SK-N-SH (cell line): ENCODE data around the gene DCAF5. TPM values are rescaled to one million over a fixed set of nuclear protein-coding genes. Genes with fewer than 3 reads are reported as not detected.
A peak's percentile ranks its signal among the peaks of the same experiment; 100 is the strongest.
"Not testable (repeated sequence)": the region's sequence is repeated elsewhere in the genome, so short reads cannot be mapped to it uniquely, and the experiment has no call there.

Source experiments
- CTCF ChIA-PET: fragments of 300-600, 350-600 bp; formaldehyde crosslinking; extraction: SDS; loops from one replicate; lab custom pipeline; 2021; lab: Yijun Ruan, JAX
- POLR2A ChIA-PET: fragments of 350-600 bp; sonication (Branson Sonifier 250); formaldehyde crosslinking; extraction: SDS; loops from one replicate; lab custom pipeline; 2020; ENCODE audit warnings: antibody characterized with exemption, inconsistent platforms; lab: Yijun Ruan, JAX
- DNase-seq: peaks from one replicate; pipeline ENCODE4 v3.0.0; 2012
- H2AFZ ChIP-seq: fragments of 200-600 bp; sonication (generic); 2 replicates; pipeline ENCODE4 v1.8.1; 2016; ENCODE audit warnings: antibody characterized with exemption, mild to moderate bottlenecking, low read depth
- H3F3A ChIP-seq: fragments of 200-600 bp; sonication (generic); replicated peaks from 2 replicates; pipeline ENCODE3; 2016; ENCODE audit warnings: antibody characterized with exemption, mild to moderate bottlenecking; ENCODE audit not compliant: insufficient read depth
- H3K27ac ChIP-seq, 2 experiments: fragments of 200-500 bp in 1 of 2; fragments of 200-600 bp in 1 of 2; sonication (Bioruptor generic) in 1 of 2; sonication (generic), shearing (Covaris generic) in 1 of 2; 2 replicates each; pipeline versions ENCODE4 v1.5.1 to v1.6.1; 2014 to 2016; ENCODE audit warnings: low read depth in 2 of 2, inconsistent platforms in 1 of 2, low read length in 1 of 2, mild to moderate bottlenecking in 1 of 2, mixed read lengths in 1 of 2
- H3K27me3 ChIP-seq: fragments of 200-600 bp; sonication (generic), shearing (Covaris generic); 2 replicates; pipeline ENCODE4 v1.6.1; 2016; ENCODE audit warnings: mixed run types; ENCODE audit not compliant: insufficient read depth
- H3K36me3 ChIP-seq, 2 experiments: fragments of 200-500 bp in 1 of 2; fragments of 200-600 bp in 1 of 2; sonication (Bioruptor generic) in 1 of 2; sonication (generic) in 1 of 2; replicated peaks in 1 of 2; 2 replicates each; pipeline versions ENCODE3 to v1.5.1; 2014 to 2016; ENCODE audit warnings: low read length in 1 of 2, mild to moderate bottlenecking in 1 of 2; ENCODE audit not compliant: insufficient read depth in 2 of 2, control insufficient read depth in 1 of 2
- H3K4me1 ChIP-seq, 2 experiments: fragments of 200-500 bp in 1 of 2; fragments of 200-600 bp in 1 of 2; sonication (Bioruptor generic) in 1 of 2; sonication (generic), shearing (Covaris generic) in 1 of 2; 2 replicates each; pipeline versions ENCODE4 v1.5.1 to v1.6.1; 2014 to 2016; ENCODE audit warnings: low read depth in 1 of 2, low read length in 1 of 2, mixed run types in 1 of 2; ENCODE audit not compliant: insufficient read depth in 2 of 2, control insufficient read depth in 1 of 2
- H3K4me2 ChIP-seq: fragments of 200-600 bp; sonication (generic), shearing (Covaris generic); 2 replicates; pipeline ENCODE4 v1.6.1; 2017; ENCODE audit warnings: mixed run types
- H3K4me3 ChIP-seq, 2 experiments: fragments of 200-500 bp in 1 of 2; fragments of 200-600 bp in 1 of 2; sonication (Bioruptor generic) in 1 of 2; sonication (generic), shearing (Covaris generic) in 1 of 2; 2 replicates each; pipeline versions ENCODE4 v1.5.1 to v1.8.1; 2014 to 2016; ENCODE audit warnings: low read depth in 2 of 2, inconsistent platforms in 1 of 2, low read length in 1 of 2, mild to moderate bottlenecking in 1 of 2, mixed read lengths in 1 of 2, moderate library complexity in 1 of 2
- H3K79me2 ChIP-seq: fragments of 200-600 bp; sonication (generic); 2 replicates; pipeline ENCODE4 v1.8.1; 2017; ENCODE audit warnings: mild to moderate bottlenecking; ENCODE audit not compliant: insufficient read depth
- H3K9ac ChIP-seq: fragments of 200-600 bp; sonication (generic); 2 replicates; pipeline ENCODE4 v1.6.1; 2017; ENCODE audit warnings: mixed run types
- H3K9me2 ChIP-seq: fragments of 200-600 bp; sonication (generic); 2 replicates; pipeline ENCODE4 v1.6.1; 2017; ENCODE audit warnings: mixed run types
- H3K9me3 ChIP-seq: fragments of 200-600 bp; sonication (generic); 2 replicates; pipeline ENCODE4 v1.6.1; 2017; ENCODE audit warnings: mixed run types, mild to moderate bottlenecking, moderate library complexity
- H4K20me1 ChIP-seq: fragments of 200-600 bp; sonication (generic); 2 replicates; pipeline ENCODE4 v1.6.1; 2017; ENCODE audit warnings: mild to moderate bottlenecking, mixed run types; ENCODE audit not compliant: insufficient read depth
- FOSL2 ChIP-seq: IDR thresholded peaks from 2 replicates; pipeline ENCODE4 v1.4.0; 2012; ENCODE audit warnings: low read depth, mild to moderate bottlenecking, moderate library complexity, borderline replicate concordance
- JUND ChIP-seq: IDR thresholded peaks from 2 replicates; pipeline ENCODE4 v1.4.0; 2012
- NFIC ChIP-seq: IDR thresholded peaks from 2 replicates; pipeline ENCODE4 v1.4.0; 2012; ENCODE audit warnings: borderline replicate concordance
- NRF1 ChIP-seq: IDR thresholded peaks from 2 replicates; pipeline ENCODE4 v1.6.1; 2012; ENCODE audit warnings: low read depth, mild to moderate bottlenecking, low read length
- TCF12 ChIP-seq: IDR thresholded peaks from 2 replicates; pipeline ENCODE4 v1.4.0; 2012
- WGBS: methylation state at CpG from one replicate; pipeline ENCODE4 v1.1.6; 2017; ENCODE audit warnings: low lambda C conversion rate; 5-methylcytosine and 5-hydroxymethylcytosine counted together
- polyA plus RNA-seq, 3 experiments: library from polyadenylated mRNA; depleted of rRNA; stranded (reverse); fragments of >200 nt; gene quantifications; 2 replicates each; pipeline ENCODE4 v1.2.3, GENCODE V29; 2012
- TF ChIP-seq, protein P1 (sequence below): fragments of 200-600 bp; sonication (generic); IDR thresholded peaks from 2 replicates; pipeline ENCODE4 v1.6.1; 2017; ENCODE audit warnings: antibody characterized with exemption, mild to moderate bottlenecking, moderate library complexity
- TF ChIP-seq, protein P2 (sequence below): IDR thresholded peaks from 2 replicates; pipeline ENCODE4; 2012
- TF ChIP-seq, protein P3 (sequence below): IDR thresholded peaks from 2 replicates; pipeline ENCODE4 v1.4.0; 2012; ENCODE audit warnings: low read depth

DCAF5 gene
- polyA plus RNA-seq, 1 of the 3 experiments (the other 2 are of a cell fraction): 26.7 TPM

DNA sequence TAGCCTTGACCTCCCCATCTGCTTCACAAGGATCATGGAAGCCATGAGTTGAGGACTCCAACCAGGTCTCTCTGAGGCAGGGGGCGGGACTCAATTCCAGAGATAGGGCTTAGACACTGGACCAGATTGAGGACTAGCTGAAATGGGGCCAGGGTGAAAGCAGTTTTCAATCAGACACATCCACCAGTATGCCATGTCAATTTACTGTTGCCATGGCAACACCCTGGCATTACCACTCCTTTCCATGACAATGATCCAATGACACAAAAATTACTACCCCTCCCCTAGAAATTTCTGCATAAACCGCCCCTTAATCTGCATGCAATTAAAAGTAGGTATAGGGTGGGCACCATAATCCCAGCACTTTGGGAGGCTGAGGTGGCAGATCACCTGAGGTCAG lies 18.6 kb upstream of the DCAF5 start (continued):
- TF ChIP-seq, protein P1, sequence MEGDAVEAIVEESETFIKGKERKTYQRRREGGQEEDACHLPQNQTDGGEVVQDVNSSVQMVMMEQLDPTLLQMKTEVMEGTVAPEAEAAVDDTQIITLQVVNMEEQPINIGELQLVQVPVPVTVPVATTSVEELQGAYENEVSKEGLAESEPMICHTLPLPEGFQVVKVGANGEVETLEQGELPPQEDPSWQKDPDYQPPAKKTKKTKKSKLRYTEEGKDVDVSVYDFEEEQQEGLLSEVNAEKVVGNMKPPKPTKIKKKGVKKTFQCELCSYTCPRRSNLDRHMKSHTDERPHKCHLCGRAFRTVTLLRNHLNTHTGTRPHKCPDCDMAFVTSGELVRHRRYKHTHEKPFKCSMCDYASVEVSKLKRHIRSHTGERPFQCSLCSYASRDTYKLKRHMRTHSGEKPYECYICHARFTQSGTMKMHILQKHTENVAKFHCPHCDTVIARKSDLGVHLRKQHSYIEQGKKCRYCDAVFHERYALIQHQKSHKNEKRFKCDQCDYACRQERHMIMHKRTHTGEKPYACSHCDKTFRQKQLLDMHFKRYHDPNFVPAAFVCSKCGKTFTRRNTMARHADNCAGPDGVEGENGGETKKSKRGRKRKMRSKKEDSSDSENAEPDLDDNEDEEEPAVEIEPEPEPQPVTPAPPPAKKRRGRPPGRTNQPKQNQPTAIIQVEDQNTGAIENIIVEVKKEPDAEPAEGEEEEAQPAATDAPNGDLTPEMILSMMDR: no peak
- no peak for TF ChIP-seq NRF1
- TF ChIP-seq, all 33 proteins: peak for 0

DNA sequence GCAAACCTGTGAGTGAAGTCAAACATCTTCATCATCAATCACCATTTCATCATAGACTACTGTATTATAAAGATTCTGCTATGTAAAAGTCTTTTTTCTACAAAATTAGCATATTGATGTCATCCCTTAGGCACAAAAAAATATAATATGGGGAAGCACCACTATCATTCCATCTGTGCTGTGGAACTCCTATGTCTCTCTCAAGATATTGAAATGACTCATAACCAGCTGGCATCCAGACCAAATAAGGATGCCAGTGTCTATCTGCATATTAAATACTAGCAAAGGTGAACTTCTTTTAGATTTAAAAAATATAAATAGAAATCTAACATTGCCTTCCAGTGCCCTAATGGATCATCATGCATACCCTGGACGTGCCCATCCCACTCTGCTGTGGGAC lies 17.9 kb upstream of the DCAF5 start:
- CTCF ChIA-PET: no interaction called here

DNA sequence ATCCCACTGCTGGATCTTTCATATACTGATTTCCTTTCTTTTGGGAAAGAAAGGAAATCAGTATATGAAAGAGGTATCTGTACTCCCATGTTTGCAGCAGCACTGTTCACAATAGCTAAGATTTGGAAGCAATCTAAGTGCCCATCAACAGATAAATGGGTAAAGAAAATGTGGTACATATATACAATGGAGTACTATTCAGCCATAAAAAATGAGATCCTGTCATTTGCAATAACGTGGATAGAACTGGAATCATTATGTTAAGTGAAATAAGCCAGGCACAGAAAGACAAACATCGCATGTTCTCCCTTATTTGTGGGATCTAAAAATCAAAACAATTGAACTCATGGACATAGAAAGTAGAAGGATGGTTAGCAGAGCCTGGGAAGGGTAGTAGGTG lies 12.9 kb upstream of the DCAF5 start:
- H3K4me2 ChIP-seq, H3K9me2 ChIP-seq, H3K4me1 ChIP-seq, H3K9me3 ChIP-seq, H4K20me1 ChIP-seq, DNase-seq, H2AFZ ChIP-seq, H3K79me2 ChIP-seq, H3K36me3 ChIP-seq, CTCF ChIA-PET, H3K9ac ChIP-seq, H3K27me3 ChIP-seq, H3K27ac ChIP-seq, H3K4me3 ChIP-seq, POLR2A ChIA-PET, H3F3A ChIP-seq: not testable (repeated sequence)
- WGBS: 34% methylated on average over 2 of the region's 2 CpGs

More for the DNA sequence above, 17.9 kb upstream of the DCAF5 start:
- Histone ChIP-seq H3K9me2 (no peaks in the 10 kb centered on the region), H3K27ac (no peak overlapping the region), H3K4me2 (no peak overlapping the region), H3K9ac (no peak overlapping the region), H3F3A (no peaks in the 10 kb centered on the region), H3K4me3 (no peak overlapping the region), H2AFZ (no peak overlapping the region), H3K4me1 (no peaks in the 10 kb centered on the region), H3K36me3 (no peaks in the 10 kb centered on the region), H3K79me2 (no peaks in the 10 kb centered on the region), H4K20me1 (no peaks in the 10 kb centered on the region), H3K9me3 (no peaks in the 10 kb centered on the region), H3K27me3 (no peaks in the 10 kb centered on the region; the same call in 1 of the 2 replicates)
- TF ChIP-seq FOSL2: peak; percentile 78
- TF ChIP-seq, protein P2, sequence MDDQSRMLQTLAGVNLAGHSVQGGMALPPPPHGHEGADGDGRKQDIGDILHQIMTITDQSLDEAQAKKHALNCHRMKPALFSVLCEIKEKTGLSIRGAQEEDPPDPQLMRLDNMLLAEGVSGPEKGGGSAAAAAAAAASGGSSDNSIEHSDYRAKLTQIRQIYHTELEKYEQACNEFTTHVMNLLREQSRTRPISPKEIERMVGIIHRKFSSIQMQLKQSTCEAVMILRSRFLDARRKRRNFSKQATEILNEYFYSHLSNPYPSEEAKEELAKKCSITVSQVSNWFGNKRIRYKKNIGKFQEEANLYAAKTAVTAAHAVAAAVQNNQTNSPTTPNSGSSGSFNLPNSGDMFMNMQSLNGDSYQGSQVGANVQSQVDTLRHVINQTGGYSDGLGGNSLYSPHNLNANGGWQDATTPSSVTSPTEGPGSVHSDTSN: peak; percentile 40; the same call in 1 of the 2 replicates
- TF ChIP-seq JUND: peak; percentile 75
- no peak for TF ChIP-seq NFIC
- TF ChIP-seq, protein P3, sequence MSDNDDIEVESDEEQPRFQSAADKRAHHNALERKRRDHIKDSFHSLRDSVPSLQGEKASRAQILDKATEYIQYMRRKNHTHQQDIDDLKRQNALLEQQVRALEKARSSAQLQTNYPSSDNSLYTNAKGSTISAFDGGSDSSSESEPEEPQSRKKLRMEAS: 0 out of 2 replicates have a peak, but pooled peaks have one; percentile 22
- peak; percentile 75 for TF ChIP-seq TCF12
- POLR2A ChIA-PET: no interaction called here
- WGBS: 73% methylated on average over 1 of the region's 1 CpG
- DNase-seq: no peak
